HepG2 (cell line): ENCODE results near the gene ICAM2. TPM values are rescaled to one million over a fixed set of nuclear protein-coding genes. Genes with fewer than 3 reads are reported as not detected.
A peak's percentile ranks its signal among the peaks of the same experiment; 100 is the strongest.

Experiments used
- ATAC-seq: fragments of 200-7000 bp; cut with Tn5 transposase; 3 replicates; pipeline ENCODE4 v1.9.1; 2020; ENCODE audit warnings: mild to moderate bottlenecking, moderate library complexity
- BruUV-seq: library from RNA; stranded (reverse); fragments of 400-500 nt; replicated peaks from 2 replicates; lab custom pipeline; 2021; lab: Mats Ljungman, UMichigan
- CTCF ChIA-PET: fragments of 300-600 bp; formaldehyde crosslinking; extraction: SDS; loops from one replicate; lab custom pipeline; 2021; ENCODE audit warnings: low total read pairs, inconsistent platforms, low intra/inter-chr PET ratio; lab: Yijun Ruan, JAX
- POLR2A ChIA-PET: fragments of 350-600 bp; sonication (Branson Sonifier 250); formaldehyde crosslinking; loops from one replicate; lab custom pipeline; 2020; ENCODE audit warnings: antibody characterized with exemption, inconsistent platforms; lab: Yijun Ruan, JAX
- DNase-seq: peaks from one replicate; pipeline ENCODE4 v3.0.0-alpha.2; 2015; ENCODE audit warnings: low spot score
- FAIRE-seq: peaks from 3 replicates; lab custom pipeline; 2011; peaks lifted over from hg19 to GRCh38; lab: Jason Lieb, UNC
- H2AFZ ChIP-seq: one replicate; pipeline ENCODE4 v1.6.1; 2011; ENCODE audit warnings: low read length, inconsistent platforms
- H3K27ac ChIP-seq: fragments of 300-600 bp; 3 replicates; pipeline ENCODE4 v1.8.0; 2011; ENCODE audit warnings: mixed run types, mild to moderate bottlenecking, mixed read lengths, low read length, inconsistent platforms; ENCODE audit not compliant: insufficient read depth; ENCODE audit errors: extremely low read length
- H3K27me3 ChIP-seq, 2 experiments: fragments of 200-600 bp in 1 of 2; 2 replicates in 1 of 2; 3 replicates in 1 of 2; pipeline versions ENCODE4 v1.6.0 to v1.8.0; 2011; ENCODE audit warnings: low read length in 2 of 2, mild to moderate bottlenecking in 2 of 2, moderate library complexity in 2 of 2, inconsistent platforms in 1 of 2; ENCODE audit not compliant: insufficient read depth in 2 of 2, control insufficient read depth in 1 of 2
- H3K36me3 ChIP-seq, 2 experiments: fragments of 200-600 bp in 1 of 2; replicated peaks in 1 of 2; 2 replicates in 1 of 2; 3 replicates in 1 of 2; pipeline versions ENCODE4 v1.5.1 to v1.8.0; 2011; ENCODE audit warnings: low read length in 2 of 2, inconsistent platforms in 1 of 2; ENCODE audit not compliant: insufficient read depth in 2 of 2, control insufficient read depth in 1 of 2
- H3K4me1 ChIP-seq: 2 replicates; pipeline ENCODE4 v1.5.1; 2012; ENCODE audit warnings: low read length, inconsistent platforms; ENCODE audit not compliant: insufficient read depth
- H3K4me2 ChIP-seq: 2 replicates; pipeline ENCODE4 v1.6.0; 2011; ENCODE audit warnings: low read depth, low read length, inconsistent platforms
- H3K4me3 ChIP-seq, 3 experiments: fragments of 200-600 bp in 1 of 3; sonication (generic), shearing (Covaris generic) in 1 of 3; replicated peaks in 1 of 3; 2 replicates each; pipeline ENCODE4 v1.5.1; 2011 to 2016; ENCODE audit warnings: low read length in 3 of 3, inconsistent platforms in 2 of 3, low read depth in 2 of 3, mild to moderate bottlenecking in 2 of 3, control low read depth in 1 of 3, mixed read lengths in 1 of 3; ENCODE audit not compliant: insufficient read depth in 1 of 3
- H3K79me2 ChIP-seq: one replicate; pipeline ENCODE4 v1.6.1; 2011; ENCODE audit warnings: low read length, inconsistent platforms; ENCODE audit not compliant: insufficient read depth
- H3K9ac ChIP-seq: 2 replicates; pipeline ENCODE4 v1.6.0; 2011; ENCODE audit warnings: mild to moderate bottlenecking, low read depth, low read length, inconsistent platforms; ENCODE audit not compliant: insufficient read depth
- H3K9me3 ChIP-seq: 2 replicates; pipeline ENCODE4 v1.5.1; 2012; ENCODE audit warnings: mild to moderate bottlenecking, low read length
- H4K20me1 ChIP-seq: 2 replicates; pipeline ENCODE4 v1.6.0; 2011; ENCODE audit warnings: inconsistent platforms, mild to moderate bottlenecking, low read length, moderate library complexity; ENCODE audit not compliant: insufficient read depth
- ELF3 ChIP-seq: IDR thresholded peaks from 2 replicates; pipeline ENCODE4 v1.6.1; 2016; ENCODE audit warnings: missing genetic modification reagents, missing compliant biosample characterization
- ETV5 ChIP-seq: IDR thresholded peaks from 2 replicates; pipeline ENCODE4 v1.6.1; 2018; ENCODE audit warnings: missing biosample characterization, missing genetic modification reagents, inconsistent platforms, borderline replicate concordance
- FOXC1 ChIP-seq: sonication (generic); formaldehyde crosslinking; IDR thresholded peaks from 2 replicates; pipeline ENCODE4 v1.8.0; 2022; ENCODE audit warnings: mild to moderate bottlenecking, missing genetic modification reagents, borderline replicate concordance
- MAZ ChIP-seq, 2 experiments: sonication (generic) in 1 of 2; formaldehyde crosslinking in 1 of 2; IDR thresholded peaks; 2 replicates each; pipeline versions ENCODE4 v1.5.0 to v1.6.1; 2012 to 2020; ENCODE audit warnings: low read depth in 2 of 2, mild to moderate bottlenecking in 2 of 2, borderline replicate concordance in 1 of 2, improper control_type of control experiment in 1 of 2, low read length in 1 of 2, missing genetic modification reagents in 1 of 2, moderate library complexity in 1 of 2
- MTA1 ChIP-seq: sonication (generic); formaldehyde crosslinking; IDR thresholded peaks from 2 replicates; pipeline ENCODE4 v1.4.0; 2020; ENCODE audit warnings: missing genetic modification reagents, mild to moderate bottlenecking, borderline replicate concordance
- RBM39 ChIP-seq: fragments of 200-400 bp; formaldehyde crosslinking; IDR thresholded peaks from one replicate; pipeline ENCODE4 v1.6.1; 2018; ENCODE audit warnings: antibody characterized with exemption, mild to moderate bottlenecking, low read depth, low read length; ENCODE audit not compliant: poor library complexity, severe bottlenecking
- SP2 ChIP-seq: sonication (generic); formaldehyde crosslinking; IDR thresholded peaks from 2 replicates; pipeline ENCODE4 v1.5.1; 2020; ENCODE audit warnings: mild to moderate bottlenecking, missing genetic modification reagents
- TAF1 ChIP-seq: sonication (generic); formaldehyde crosslinking; IDR thresholded peaks from 2 replicates; pipeline ENCODE4 v1.4.0; 2020; ENCODE audit warnings: missing genetic modification reagents
- ZFP36L1 ChIP-seq: sonication (generic); formaldehyde crosslinking; IDR thresholded peaks from 2 replicates; pipeline ENCODE4 v1.8.0; 2022; ENCODE audit warnings: mild to moderate bottlenecking, missing genetic modification reagents, moderate library complexity
- ZNF121 ChIP-seq: sonication (generic); formaldehyde crosslinking; IDR thresholded peaks from 2 replicates; pipeline ENCODE4 v1.5.0; 2020; ENCODE audit warnings: mild to moderate bottlenecking, missing genetic modification reagents
- ZNF775 ChIP-seq: sonication (generic); formaldehyde crosslinking; IDR thresholded peaks from 2 replicates; pipeline ENCODE4 v1.4.0; 2020; ENCODE audit warnings: missing genetic modification reagents, mild to moderate bottlenecking, moderate library complexity, borderline replicate concordance
- WGBS: methylation state at CpG from one replicate; pipeline ENCODE4 v1.1.6; 2017; ENCODE audit warnings: low lambda C conversion rate; 5-methylcytosine and 5-hydroxymethylcytosine counted together
- in situ Hi-C: cut with HindIII; loops from 2 replicates; pipeline ENCODE4 v1.10.0; 2017; ENCODE audit warnings: low pct_unique_long_range_greater_than_20kb; ENCODE audit not compliant: extremely low pct_ligation_motif_present
- intact Hi-C: fragments of 100-400 bp; cut with micrococcal nuclease; formaldehyde crosslinking; loops from one replicate; pipeline ENCODE4 v1.10.0; 2022; ENCODE audit not compliant: unreplicated experiment
- polyA plus RNA-seq, 8 experiments: library from polyadenylated mRNA; depleted of rRNA in 3 of 8; stranded (reverse) in 7 of 8; unstranded in 1 of 8; fragments of >200 nt; fragmentation: Illumina TruSeq in 4 of 8; extraction: Trizol in 4 of 8; gene quantifications; 2 replicates each; pipeline versions ENCODE4 v1.2.1 to v1.2.3, GENCODE V29; 2011 to 2016; ENCODE audit warnings: low read depth in 4 of 8, missing spikeins in 1 of 8, mixed read lengths in 1 of 8; ENCODE audit not compliant: insufficient read depth in 1 of 8
- total RNA-seq, 5 experiments: library from RNA; depleted of rRNA; stranded (reverse); fragments of >200 nt; fragmentation: Illumina TruSeq; extraction: Trizol; gene quantifications; 2 replicates each; pipeline ENCODE4 v1.2.3, GENCODE V29; 2016; ENCODE audit warnings: low read depth in 1 of 5
- TF ChIP-seq, protein P1 (sequence below): IDR thresholded peaks from 2 replicates; pipeline ENCODE4 v1.6.1; 2016; ENCODE audit warnings: missing biosample characterization, missing genetic modification reagents, low read depth
- TF ChIP-seq, protein P2 (sequence below): fragments of 450-650 bp; IDR thresholded peaks from 2 replicates; pipeline ENCODE4 v1.6.1; 2017; ENCODE audit warnings: mild to moderate bottlenecking

Gene ICAM2
- total and polyA plus RNA-seq, 2 of the 13 experiments (the other 11 are each of a cell fraction or from before 2014, with no cell fraction given): 10.9 to 20.8 TPM

DNA sequence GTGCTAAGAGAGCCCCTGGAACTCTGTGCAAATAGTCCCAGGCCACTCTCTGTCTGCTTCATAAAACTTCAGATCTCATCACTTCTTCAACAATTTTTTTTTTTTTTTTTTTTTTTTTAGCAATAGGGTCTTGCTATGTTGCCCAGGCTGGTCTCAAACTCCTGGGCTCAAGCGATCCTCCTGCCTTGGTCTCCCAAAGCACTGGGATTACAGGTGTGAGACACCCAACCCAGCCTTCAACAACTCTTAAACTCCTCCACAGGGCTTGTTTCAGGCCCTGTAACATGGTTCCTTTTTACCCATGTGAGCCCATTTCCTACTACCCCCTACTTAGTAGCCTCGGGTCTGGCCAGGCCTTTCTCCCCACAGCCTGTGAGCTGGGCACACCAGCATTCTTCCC lies 39.3 kb upstream of the ICAM2 start:
- intact Hi-C loops: no loop called here
- Histone ChIP-seq H2AFZ (no peak overlapping the region), H4K20me1 (no peaks in the 10 kb centered on the region), H3K79me2 (no peaks in the 10 kb centered on the region), H3K4me1 (peaks cover 29% of the 10 kb centered on the region), H3K27me3 (no peaks in the 10 kb centered on the region), H3K4me2 (no peak overlapping the region), H3K9me3 (no peaks in the 10 kb centered on the region), H3K4me3 (no peak overlapping the region), H3K9ac (no peak overlapping the region), H3K27ac (no peak overlapping the region), H3K36me3 (peaks cover 24 to 71% of the 10 kb centered on the region in 2 experiments)
- no peak for DNase-seq
- in situ Hi-C loops: loop anchor here (5.0 to 10.0 kb wide), 2 partner anchors 73 to 225 kb away; partner anchors contain the start of gene ERN1
- ChIA-PET POLR2A (interaction anchor here (2.3 to 2.6 kb wide), 2 partner anchors 15 to 74 kb away, joined by 6 to 8 read pairs; no protein-coding TSS in a partner anchor), CTCF (no interaction called here)
- no TSS peak for BruUV-seq
- no peak for FAIRE-seq
- no peak for ATAC-seq
- 92% methylated on average over 2 of the region's 2 CpGs for WGBS
- TF ChIP-seq MAZ (IDR thresholded peaks at IDR 0.05; ENCODE audit: borderline replicate concordance, low read depth, low read length) (no peak), MAZ (CRISPR knock-in tag; IDR thresholded peaks at IDR 0.05; ENCODE audit: low read depth) (no peak), ZNF121 (CRISPR knock-in tag) (peak; percentile 79), SP2 (CRISPR knock-in tag) (0 out of 2 replicates have a peak, but pooled peaks have one; percentile 9)
- TF ChIP-seq, all 625 proteins: peak for 2

DNA sequence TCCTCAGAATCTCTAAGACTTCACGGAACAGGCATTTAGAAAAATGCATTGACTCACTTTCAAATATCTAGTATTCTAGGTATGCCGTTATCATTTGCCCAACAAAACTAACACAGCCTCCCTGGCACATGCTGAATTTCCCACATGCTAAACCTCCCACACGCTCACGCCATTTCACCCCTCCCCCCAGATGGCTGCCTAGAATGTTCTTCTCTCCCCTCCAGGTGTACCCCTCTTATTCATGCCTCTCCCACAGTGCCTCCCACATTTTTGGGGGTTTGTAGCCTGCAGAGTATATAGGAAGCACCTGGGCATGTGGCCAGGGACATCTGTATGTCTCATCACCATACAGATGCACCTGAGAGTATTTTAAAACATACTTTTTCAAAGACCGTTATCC lies 38.2 kb upstream of the ICAM2 start:
- Histone ChIP-seq H3K36me3 (peaks cover 24 to 72% of the 10 kb centered on the region in 2 experiments), H2AFZ (no peak overlapping the region), H3K4me1 (peaks cover 29% of the 10 kb centered on the region), H4K20me1 (no peaks in the 10 kb centered on the region), H3K4me3 (no peak overlapping the region), H3K4me2 (no peak overlapping the region), H3K27me3 (no peaks in the 10 kb centered on the region), H3K9me3 (no peaks in the 10 kb centered on the region), H3K79me2 (no peaks in the 10 kb centered on the region), H3K27ac (no peak overlapping the region), H3K9ac (no peak overlapping the region)
- CTCF ChIA-PET: no interaction called here
- 97% methylated on average over 5 of the region's 5 CpGs for WGBS
- in situ Hi-C loops (no loop called here), intact Hi-C loops (no loop called here)
- DNase-seq (no peak), ATAC-seq (no peak), FAIRE-seq (no peak)
- no TSS peak for BruUV-seq
- POLR2A ChIA-PET: interaction anchor here (0.9 kb wide), 1 partner anchor 16 kb away, joined by 4 read pairs; no protein-coding TSS in a partner anchor
- no peak for TF ChIP-seq ZFP36L1 (CRISPR knock-in tag)
- TF ChIP-seq, protein P1, sequence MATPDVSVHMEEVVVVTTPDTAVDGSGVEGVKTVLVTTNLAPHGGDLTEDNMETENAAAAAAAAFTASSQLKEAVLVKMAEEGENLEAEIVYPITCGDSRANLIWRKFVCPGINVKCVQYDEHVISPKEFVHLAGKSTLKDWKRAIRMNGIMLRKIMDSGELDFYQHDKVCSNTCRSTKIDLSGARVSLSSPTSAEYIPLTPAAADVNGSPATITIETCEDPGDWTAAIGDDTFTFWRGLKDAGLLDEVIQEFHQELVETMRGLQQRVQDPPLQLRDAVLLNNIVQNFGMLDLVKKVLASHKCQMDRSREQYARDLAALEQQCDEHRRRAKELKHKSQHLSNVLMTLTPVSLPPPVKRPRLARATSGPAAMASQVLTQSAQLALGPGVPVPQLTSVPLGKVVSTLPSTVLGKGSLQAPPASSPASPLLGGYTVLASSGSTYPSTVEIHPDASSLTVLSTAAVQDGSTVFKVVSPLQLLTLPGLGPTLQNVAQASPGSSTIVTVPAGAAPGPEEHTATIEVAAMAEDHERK (CRISPR knock-in tag): no peak
- no peak for TF ChIP-seq MTA1 (CRISPR knock-in tag)
- no peak for TF ChIP-seq TAF1 (CRISPR knock-in tag)
- TF ChIP-seq ETV5 (CRISPR knock-in tag): no peak
- TF ChIP-seq, protein P2, sequence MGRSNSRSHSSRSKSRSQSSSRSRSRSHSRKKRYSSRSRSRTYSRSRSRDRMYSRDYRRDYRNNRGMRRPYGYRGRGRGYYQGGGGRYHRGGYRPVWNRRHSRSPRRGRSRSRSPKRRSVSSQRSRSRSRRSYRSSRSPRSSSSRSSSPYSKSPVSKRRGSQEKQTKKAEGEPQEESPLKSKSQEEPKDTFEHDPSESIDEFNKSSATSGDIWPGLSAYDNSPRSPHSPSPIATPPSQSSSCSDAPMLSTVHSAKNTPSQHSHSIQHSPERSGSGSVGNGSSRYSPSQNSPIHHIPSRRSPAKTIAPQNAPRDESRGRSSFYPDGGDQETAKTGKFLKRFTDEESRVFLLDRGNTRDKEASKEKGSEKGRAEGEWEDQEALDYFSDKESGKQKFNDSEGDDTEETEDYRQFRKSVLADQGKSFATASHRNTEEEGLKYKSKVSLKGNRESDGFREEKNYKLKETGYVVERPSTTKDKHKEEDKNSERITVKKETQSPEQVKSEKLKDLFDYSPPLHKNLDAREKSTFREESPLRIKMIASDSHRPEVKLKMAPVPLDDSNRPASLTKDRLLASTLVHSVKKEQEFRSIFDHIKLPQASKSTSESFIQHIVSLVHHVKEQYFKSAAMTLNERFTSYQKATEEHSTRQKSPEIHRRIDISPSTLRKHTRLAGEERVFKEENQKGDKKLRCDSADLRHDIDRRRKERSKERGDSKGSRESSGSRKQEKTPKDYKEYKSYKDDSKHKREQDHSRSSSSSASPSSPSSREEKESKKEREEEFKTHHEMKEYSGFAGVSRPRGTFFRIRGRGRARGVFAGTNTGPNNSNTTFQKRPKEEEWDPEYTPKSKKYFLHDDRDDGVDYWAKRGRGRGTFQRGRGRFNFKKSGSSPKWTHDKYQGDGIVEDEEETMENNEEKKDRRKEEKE: no peak
- no peak for TF ChIP-seq ZNF775 (CRISPR knock-in tag)
- TF ChIP-seq ELF3: no peak
- TF ChIP-seq RBM39: no peak
- no peak for TF ChIP-seq FOXC1 (CRISPR knock-in tag)
